VCaP (cell line): ENCODE results near the gene SEMA4G.

Source experiments
- H3K27ac ChIP-seq: fragments of 450-650 bp; 2 replicates; pipeline ENCODE4 v1.5.1; 2017
- TF ChIP-seq, protein P1 (sequence below): fragments of 450-650 bp; conservative IDR thresholded peaks from 2 replicates; pipeline ENCODE4 v1.5.1; 2017; ENCODE audit warnings: mild to moderate bottlenecking, moderate library complexity

The SEMA4G gene

DNA sequence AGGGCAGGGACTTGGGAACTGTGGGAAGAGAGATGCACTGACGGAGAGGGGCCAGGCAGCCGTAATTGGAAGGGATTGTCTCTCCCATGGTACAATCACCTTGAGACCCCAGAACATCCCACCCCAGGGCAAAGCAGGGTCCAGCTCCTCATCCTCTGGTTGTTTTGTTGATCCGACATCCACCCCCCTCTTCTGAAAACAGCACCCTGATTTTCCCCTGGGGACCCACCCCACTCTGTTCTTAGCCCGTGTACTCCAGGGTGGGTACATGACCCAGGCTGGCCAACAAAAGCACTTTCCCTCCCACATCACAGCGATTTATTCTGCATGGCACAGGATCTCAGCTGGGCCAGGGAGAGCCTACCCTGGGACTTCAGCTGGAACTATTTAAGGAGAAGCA is 47.5 kb downstream of the SEMA4G start:
- TF ChIP-seq, protein P1, sequence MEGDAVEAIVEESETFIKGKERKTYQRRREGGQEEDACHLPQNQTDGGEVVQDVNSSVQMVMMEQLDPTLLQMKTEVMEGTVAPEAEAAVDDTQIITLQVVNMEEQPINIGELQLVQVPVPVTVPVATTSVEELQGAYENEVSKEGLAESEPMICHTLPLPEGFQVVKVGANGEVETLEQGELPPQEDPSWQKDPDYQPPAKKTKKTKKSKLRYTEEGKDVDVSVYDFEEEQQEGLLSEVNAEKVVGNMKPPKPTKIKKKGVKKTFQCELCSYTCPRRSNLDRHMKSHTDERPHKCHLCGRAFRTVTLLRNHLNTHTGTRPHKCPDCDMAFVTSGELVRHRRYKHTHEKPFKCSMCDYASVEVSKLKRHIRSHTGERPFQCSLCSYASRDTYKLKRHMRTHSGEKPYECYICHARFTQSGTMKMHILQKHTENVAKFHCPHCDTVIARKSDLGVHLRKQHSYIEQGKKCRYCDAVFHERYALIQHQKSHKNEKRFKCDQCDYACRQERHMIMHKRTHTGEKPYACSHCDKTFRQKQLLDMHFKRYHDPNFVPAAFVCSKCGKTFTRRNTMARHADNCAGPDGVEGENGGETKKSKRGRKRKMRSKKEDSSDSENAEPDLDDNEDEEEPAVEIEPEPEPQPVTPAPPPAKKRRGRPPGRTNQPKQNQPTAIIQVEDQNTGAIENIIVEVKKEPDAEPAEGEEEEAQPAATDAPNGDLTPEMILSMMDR = no peak
- H3K27ac ChIP-seq = no peak overlapping the region

DNA sequence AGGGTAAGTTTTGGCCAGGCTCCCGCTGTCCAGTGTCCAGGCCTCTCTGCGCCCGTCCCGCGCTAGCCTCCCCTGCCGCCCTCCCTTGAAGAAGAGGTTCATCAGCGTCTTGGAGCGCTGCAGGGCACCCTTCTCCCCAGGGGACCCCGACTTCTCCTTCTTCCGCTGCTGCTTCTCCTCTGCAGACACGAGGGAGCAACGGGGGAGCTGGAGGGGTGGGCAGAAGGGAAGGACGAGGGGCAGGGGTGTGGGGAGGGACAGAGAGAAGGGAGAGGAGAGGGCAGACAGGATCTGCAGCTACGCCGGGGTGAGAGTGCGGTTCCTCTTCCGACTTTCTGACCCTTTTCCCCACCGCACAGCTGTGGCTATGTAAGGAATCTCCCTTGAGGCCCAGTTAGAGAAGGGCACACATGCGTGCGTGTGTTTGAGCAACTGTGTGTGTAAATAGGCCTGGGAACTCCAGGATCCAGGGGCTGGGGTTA is 48.9 kb downstream of the SEMA4G start:
- no peak overlapping the region for H3K27ac ChIP-seq
- TF ChIP-seq, protein P1 = no peak

DNA sequence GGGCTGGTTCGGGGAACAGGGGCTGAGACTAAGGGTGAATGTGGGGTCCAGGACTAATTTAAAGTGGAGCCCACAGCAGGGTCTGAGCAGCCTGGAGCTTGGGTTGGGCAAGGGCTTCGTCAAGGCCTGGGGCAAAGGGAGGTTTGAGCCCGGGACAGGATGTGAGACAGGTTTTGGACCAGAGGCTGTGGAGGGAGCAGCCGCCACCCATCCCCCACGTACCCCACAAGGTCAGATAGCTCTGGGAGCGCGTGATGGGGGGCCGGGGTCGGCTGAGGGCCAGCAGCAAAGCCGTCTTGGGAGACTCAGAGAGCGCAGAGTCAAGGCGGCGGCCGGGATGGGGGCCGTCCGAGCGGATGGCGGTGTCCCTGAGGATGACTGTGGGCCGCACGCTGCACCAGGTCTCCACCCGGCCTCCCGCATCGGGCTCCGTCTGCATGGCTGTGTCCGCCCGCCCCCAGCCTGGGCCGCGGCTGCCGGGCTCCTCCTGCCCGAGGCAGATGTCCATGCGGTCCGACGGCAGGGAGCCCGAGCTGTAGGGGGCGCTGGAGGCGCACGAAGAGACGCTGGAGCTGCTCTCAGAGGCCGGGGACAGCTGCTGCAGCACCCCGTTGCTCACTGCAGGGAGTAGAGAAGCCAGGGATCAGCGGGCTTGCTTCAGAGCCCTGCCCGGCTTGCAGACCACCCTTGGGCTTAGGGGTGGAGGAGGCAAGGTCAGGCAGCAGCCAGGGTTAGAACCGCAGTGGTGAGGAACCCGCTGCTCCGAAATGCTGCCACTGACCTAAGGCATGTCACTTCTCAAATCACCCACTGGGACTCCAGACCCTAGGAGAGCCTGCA is 49.5 kb downstream of the SEMA4G start:
- TF ChIP-seq, protein P1 = peak; percentile 75
- H3K27ac ChIP-seq = no peak overlapping the region
